Caco-2 (cell line): ENCODE measurements around the gene ASL. TPM values are rescaled to one million over a fixed set of nuclear protein-coding genes. Genes with fewer than 3 reads are reported as not detected.
"Not testable (repeated sequence)": the region's sequence is repeated elsewhere in the genome, so short reads cannot be mapped to it uniquely, and the experiment has no call there.

Experiments used
- BruUV-seq: library from RNA; stranded (reverse); fragments of 400-500 nt; replicated peaks from 2 replicates; lab custom pipeline; 2021; lab: Mats Ljungman, UMichigan
- CTCF ChIA-PET: fragments of 300-600 bp; sonication (Branson Sonifier 250); formaldehyde crosslinking; loops from one replicate; lab custom pipeline; 2022; ENCODE audit warnings: antibody characterized with exemption; lab: Charles Lee
- POLR2A ChIA-PET: fragments of 300-600 bp; sonication (Branson Sonifier 250); formaldehyde crosslinking; loops from one replicate; lab custom pipeline; 2022; ENCODE audit warnings: antibody characterized with exemption; lab: Charles Lee
- DNase-seq, 2 experiments: peaks; one replicate each; pipeline versions ENCODE4 v3.0.0 to v3.0.0-alpha.2; 2020 to 2022
- H3K27me3 ChIP-seq: replicated peaks from 2 replicates; pipeline ENCODE4 v1.6.0; 2011; ENCODE audit warnings: low read length; ENCODE audit not compliant: control insufficient read depth, insufficient read depth
- H3K36me3 ChIP-seq: 2 replicates; pipeline ENCODE4 v1.5.1; 2011; ENCODE audit warnings: low read length; ENCODE audit not compliant: control insufficient read depth, insufficient read depth
- H3K4me1 ChIP-seq: fragments of 250-450 bp; sonication (Bioruptor Pico); 2 replicates; pipeline ENCODE4 v1.5.1; 2020; ENCODE audit warnings: mild to moderate bottlenecking
- H3K4me3 ChIP-seq: 2 replicates; pipeline ENCODE4 v1.5.1; 2011; ENCODE audit warnings: low read depth, mild to moderate bottlenecking, control low read depth, low read length
- H3K9me3 ChIP-seq: fragments of 250-450 bp; sonication (Bioruptor Pico); 2 replicates; pipeline ENCODE4 v1.5.1; 2020; ENCODE audit warnings: mild to moderate bottlenecking, moderate library complexity
- H3K27ac Mint-ChIP-seq: one replicate; pipeline ENCODE4 v1.8.0; 2022; ENCODE audit warnings: mixed read lengths; ENCODE audit not compliant: unreplicated experiment
- H3K27me3 Mint-ChIP-seq: one replicate; pipeline ENCODE4 v1.8.0; 2022; ENCODE audit warnings: mixed read lengths; ENCODE audit not compliant: insufficient read depth, unreplicated experiment
- H3K36me3 Mint-ChIP-seq: one replicate; pipeline ENCODE4 v1.8.0; 2022; ENCODE audit warnings: mild to moderate bottlenecking, mixed read lengths; ENCODE audit not compliant: insufficient read depth, unreplicated experiment
- H3K4me1 Mint-ChIP-seq: one replicate; pipeline ENCODE4 v1.8.0; 2022; ENCODE audit warnings: low read depth, mixed read lengths; ENCODE audit not compliant: unreplicated experiment
- H3K4me3 Mint-ChIP-seq: one replicate; pipeline ENCODE4 v1.8.0; 2022; ENCODE audit warnings: mild to moderate bottlenecking, moderate library complexity, mixed read lengths; ENCODE audit not compliant: unreplicated experiment
- H3K9me3 Mint-ChIP-seq: one replicate; pipeline ENCODE4 v1.8.0; 2022; ENCODE audit warnings: mixed read lengths; ENCODE audit not compliant: unreplicated experiment
- intact Hi-C: fragments of 100-400 bp; cut with micrococcal nuclease; formaldehyde crosslinking; loops from one replicate; pipeline ENCODE4 v1.10.0; 2022; ENCODE audit not compliant: unreplicated experiment
- total RNA-seq: library from RNA; stranded (reverse); gene quantifications from 2 replicates; pipeline ENCODE4 v1.2.3, GENCODE V29; 2022
- TF ChIP-seq, protein P1 (sequence below), 2 experiments: fragments of 200-600 bp in 1 of 2; IDR thresholded peaks; 1 replicate in 1 of 2; 2 replicates in 1 of 2; pipeline versions ENCODE4 v1.5.1 to v1.8.0; 2011 to 2022; ENCODE audit warnings: antibody characterized with exemption in 1 of 2, control low read depth in 1 of 2, inconsistent platforms in 1 of 2, low read depth in 1 of 2, low read length in 1 of 2, mild to moderate bottlenecking in 1 of 2, moderate library complexity in 1 of 2; ENCODE audit not compliant: insufficient read depth in 1 of 2, severe bottlenecking in 1 of 2, unreplicated experiment in 1 of 2

ASL gene
- total RNA-seq, 1 experiment from 2014 or later, result 54.9 TPM

DNA sequence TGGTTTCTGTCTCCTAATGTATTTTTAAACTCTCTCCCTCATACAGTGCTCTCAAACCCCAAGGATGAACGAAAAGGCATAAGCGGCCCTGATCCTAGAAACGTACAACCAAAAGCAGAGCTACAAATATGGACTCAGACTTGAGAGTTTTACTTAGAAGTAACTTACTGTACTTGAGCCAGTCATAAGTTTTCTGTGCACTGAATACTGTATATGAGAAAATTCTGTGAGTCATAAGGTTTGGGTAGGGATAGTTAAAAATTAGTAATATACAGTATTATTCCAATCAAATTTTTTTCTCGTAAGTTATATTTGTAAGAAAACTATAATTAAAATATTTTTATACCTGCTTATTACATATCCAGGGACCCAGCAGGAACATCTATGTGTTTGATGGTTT, 5.9 kb upstream of the ASL start:
- Mint-ChIP-seq H3K9me3 (peaks cover 10% of the 10 kb centered on the region), H3K27me3 (peaks cover 4% of the 10 kb centered on the region), H3K27ac (no peak overlapping the region), H3K4me3 (no peak overlapping the region), H3K4me1 (no peaks in the 10 kb centered on the region), H3K36me3 (no peaks in the 10 kb centered on the region)
- Histone ChIP-seq H3K4me1 (no peaks in the 10 kb centered on the region), H3K4me3 (no peak overlapping the region), H3K36me3 (no peaks in the 10 kb centered on the region), H3K9me3 (peaks cover 3% of the 10 kb centered on the region; the same call in 1 of the 2 replicates), H3K27me3 (no peaks in the 10 kb centered on the region)
- no peak for DNase-seq
- TF ChIP-seq, protein P1, sequence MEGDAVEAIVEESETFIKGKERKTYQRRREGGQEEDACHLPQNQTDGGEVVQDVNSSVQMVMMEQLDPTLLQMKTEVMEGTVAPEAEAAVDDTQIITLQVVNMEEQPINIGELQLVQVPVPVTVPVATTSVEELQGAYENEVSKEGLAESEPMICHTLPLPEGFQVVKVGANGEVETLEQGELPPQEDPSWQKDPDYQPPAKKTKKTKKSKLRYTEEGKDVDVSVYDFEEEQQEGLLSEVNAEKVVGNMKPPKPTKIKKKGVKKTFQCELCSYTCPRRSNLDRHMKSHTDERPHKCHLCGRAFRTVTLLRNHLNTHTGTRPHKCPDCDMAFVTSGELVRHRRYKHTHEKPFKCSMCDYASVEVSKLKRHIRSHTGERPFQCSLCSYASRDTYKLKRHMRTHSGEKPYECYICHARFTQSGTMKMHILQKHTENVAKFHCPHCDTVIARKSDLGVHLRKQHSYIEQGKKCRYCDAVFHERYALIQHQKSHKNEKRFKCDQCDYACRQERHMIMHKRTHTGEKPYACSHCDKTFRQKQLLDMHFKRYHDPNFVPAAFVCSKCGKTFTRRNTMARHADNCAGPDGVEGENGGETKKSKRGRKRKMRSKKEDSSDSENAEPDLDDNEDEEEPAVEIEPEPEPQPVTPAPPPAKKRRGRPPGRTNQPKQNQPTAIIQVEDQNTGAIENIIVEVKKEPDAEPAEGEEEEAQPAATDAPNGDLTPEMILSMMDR (IDR thresholded peaks at IDR 0.05; ENCODE audit: insufficient read depth in 1 of 2, low read depth in 1 of 2, low read length in 1 of 2, severe bottlenecking in 1 of 2, unreplicated experiment in 1 of 2), result no peak
- intact Hi-C loops, result no loop called here
- ChIA-PET CTCF (interaction anchor here (0.6 kb wide), 3 partner anchors 39 to 850 kb away, joined by 3 to 4 read pairs (median 3); no protein-coding TSS in a partner anchor), POLR2A (no interaction called here)
- BruUV-seq, result no TSS peak

DNA sequence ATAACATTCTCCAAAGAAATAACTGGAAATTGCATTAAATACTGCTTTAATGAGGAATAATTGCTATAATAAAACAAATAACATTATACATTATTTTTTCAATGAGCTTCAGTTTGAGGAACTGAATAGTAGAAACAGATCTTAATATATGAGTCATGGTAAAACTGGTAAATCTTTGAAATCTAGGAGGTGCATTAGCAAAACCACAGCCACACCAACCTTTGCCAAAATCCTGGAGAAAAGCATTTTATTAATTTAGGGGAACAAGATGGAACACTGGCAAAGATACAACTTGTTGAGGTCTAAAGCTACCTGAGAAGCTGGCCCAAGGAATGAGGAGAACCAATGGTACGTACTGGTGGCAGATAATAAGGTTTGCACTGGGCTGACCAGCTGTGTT, 5.4 kb upstream of the ASL start:
- TF ChIP-seq, protein P1 (IDR thresholded peaks at IDR 0.05; ENCODE audit: insufficient read depth in 1 of 2, low read depth in 1 of 2, low read length in 1 of 2, severe bottlenecking in 1 of 2, unreplicated experiment in 1 of 2), result no peak
- DNase-seq, result no peak
- no peak overlapping the region for H3K4me3 ChIP-seq
- H3K27me3 Mint-ChIP-seq, result peaks cover 4% of the 10 kb centered on the region
- H3K4me1 Mint-ChIP-seq, result no peaks in the 10 kb centered on the region
- no peaks in the 10 kb centered on the region for H3K4me1 ChIP-seq
- H3K36me3 Mint-ChIP-seq, result no peaks in the 10 kb centered on the region
- H3K4me3 Mint-ChIP-seq, result no peak overlapping the region
- ChIA-PET CTCF (interaction anchor here (0.6 kb wide), 1 partner anchor 45 kb away, joined by 3 read pairs; no protein-coding TSS in a partner anchor), POLR2A (no interaction called here)
- no peaks in the 10 kb centered on the region for H3K27me3 ChIP-seq
- H3K9me3 ChIP-seq, result peaks cover 3% of the 10 kb centered on the region; the same call in 1 of the 2 replicates
- H3K36me3 ChIP-seq, result no peaks in the 10 kb centered on the region
- no TSS peak for BruUV-seq
- peaks cover 10% of the 10 kb centered on the region for H3K9me3 Mint-ChIP-seq
- no peak overlapping the region for H3K27ac Mint-ChIP-seq
- intact Hi-C loops, result no loop called here

DNA sequence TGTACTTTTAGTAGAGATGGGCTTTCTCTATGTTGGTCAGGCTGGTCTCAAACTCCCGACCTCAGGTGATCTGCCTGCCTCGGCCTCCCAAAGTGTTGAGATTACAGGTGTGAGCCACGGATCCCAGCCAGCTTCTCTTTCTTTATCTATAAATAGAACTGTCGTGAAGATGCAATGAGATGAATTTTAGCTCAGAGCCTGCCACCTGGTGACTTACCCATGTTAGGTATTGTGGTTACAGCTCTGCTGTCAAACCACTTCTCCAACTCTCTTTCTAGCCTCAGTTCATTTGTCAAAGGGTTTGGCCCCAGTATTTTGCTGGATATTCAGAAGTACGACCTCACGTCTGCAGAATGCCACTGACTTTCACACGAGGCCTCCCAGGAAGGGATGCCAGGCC, 3.4 kb upstream of the ASL start:
- intact Hi-C loops, H3K36me3 Mint-ChIP-seq, H3K9me3 ChIP-seq, H3K4me1 Mint-ChIP-seq, H3K36me3 ChIP-seq, H3K4me3 ChIP-seq, BruUV-seq, H3K27ac Mint-ChIP-seq, H3K27me3 Mint-ChIP-seq, H3K27me3 ChIP-seq, H3K9me3 Mint-ChIP-seq, DNase-seq, H3K4me1 ChIP-seq, H3K4me3 Mint-ChIP-seq: not testable (repeated sequence)
- ChIA-PET POLR2A (interaction anchor here (0.7 kb wide), 1 partner anchor 133 kb away, joined by 4 read pairs; no protein-coding TSS in a partner anchor), CTCF (interaction anchor here (0.8 to 2.0 kb wide), 2 partner anchors 40 to 42 kb away, joined by 5 to 26 read pairs; no protein-coding TSS in a partner anchor)
